Loucy (cell line): Measurements from ENCODE around the gene PIGB.
"Not testable (repeated sequence)": the region's sequence is repeated elsewhere in the genome, so short reads cannot be mapped to it uniquely, and the experiment has no call there.

Experiments
- EZH2phosphoT487 ChIP-seq: fragments of 200-600 bp; IDR thresholded peaks from 2 replicates; pipeline ENCODE4 v1.6.1; 2018; ENCODE audit warnings: antibody characterized with exemption, mild to moderate bottlenecking, moderate library complexity, borderline replicate concordance
- TF ChIP-seq, protein P1 (sequence below): fragments of 200-600 bp; sonication (generic); conservative IDR thresholded peaks from 2 replicates; pipeline ENCODE4 v1.5.1; 2014; ENCODE audit warnings: mild to moderate bottlenecking, antibody characterized with exemption, low read length

DNA sequence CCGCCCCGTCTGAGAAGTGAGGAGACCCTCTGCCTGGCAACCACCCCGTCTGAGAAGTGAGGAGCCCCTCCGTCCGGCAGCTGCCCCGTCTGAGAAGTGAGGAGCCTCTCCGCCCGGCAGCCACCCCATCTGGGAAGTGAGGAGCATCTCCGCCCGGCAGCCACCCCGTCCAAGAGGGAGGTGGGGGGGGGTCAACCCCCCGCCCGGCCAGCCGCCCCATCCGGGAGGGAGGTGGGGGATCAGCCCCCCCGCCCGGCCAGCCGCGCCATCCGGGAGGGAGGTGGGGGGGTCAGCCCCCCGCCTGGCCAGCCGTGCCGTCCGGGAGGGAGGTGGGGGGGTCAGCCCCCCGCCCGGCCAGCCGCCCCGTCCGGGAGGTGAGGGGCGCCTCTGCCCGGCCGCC lies 16.2 kb upstream of the PIGB start:
- TF ChIP-seq, protein P1, sequence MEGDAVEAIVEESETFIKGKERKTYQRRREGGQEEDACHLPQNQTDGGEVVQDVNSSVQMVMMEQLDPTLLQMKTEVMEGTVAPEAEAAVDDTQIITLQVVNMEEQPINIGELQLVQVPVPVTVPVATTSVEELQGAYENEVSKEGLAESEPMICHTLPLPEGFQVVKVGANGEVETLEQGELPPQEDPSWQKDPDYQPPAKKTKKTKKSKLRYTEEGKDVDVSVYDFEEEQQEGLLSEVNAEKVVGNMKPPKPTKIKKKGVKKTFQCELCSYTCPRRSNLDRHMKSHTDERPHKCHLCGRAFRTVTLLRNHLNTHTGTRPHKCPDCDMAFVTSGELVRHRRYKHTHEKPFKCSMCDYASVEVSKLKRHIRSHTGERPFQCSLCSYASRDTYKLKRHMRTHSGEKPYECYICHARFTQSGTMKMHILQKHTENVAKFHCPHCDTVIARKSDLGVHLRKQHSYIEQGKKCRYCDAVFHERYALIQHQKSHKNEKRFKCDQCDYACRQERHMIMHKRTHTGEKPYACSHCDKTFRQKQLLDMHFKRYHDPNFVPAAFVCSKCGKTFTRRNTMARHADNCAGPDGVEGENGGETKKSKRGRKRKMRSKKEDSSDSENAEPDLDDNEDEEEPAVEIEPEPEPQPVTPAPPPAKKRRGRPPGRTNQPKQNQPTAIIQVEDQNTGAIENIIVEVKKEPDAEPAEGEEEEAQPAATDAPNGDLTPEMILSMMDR = not testable (repeated sequence)
- TF ChIP-seq EZH2phosphoT487 = not testable (repeated sequence)
